HCT116 (cell line): ENCODE measurements around the gene TNS2. TPM values are rescaled to one million over a fixed set of nuclear protein-coding genes. Genes with fewer than 3 reads are reported as not detected.
A peak's percentile ranks its signal among the peaks of the same experiment; 100 is the strongest.

Experiments
- ATAC-seq: fragments of 200-7000 bp; cut with Tn5 transposase; 2 replicates; pipeline ENCODE4 v1.9.1; 2020; ENCODE audit warnings: mild to moderate bottlenecking, moderate library complexity
- BruUV-seq: library from RNA; stranded (reverse); fragments of 400-500 nt; replicated peaks from 2 replicates; lab custom pipeline; 2021; lab: Mats Ljungman, UMichigan
- CTCF ChIA-PET: fragments of 300-600 bp; sonication (Branson Sonifier 250); formaldehyde crosslinking; loops from one replicate; lab custom pipeline; 2021; ENCODE audit warnings: antibody characterized with exemption; lab: Charles Lee
- POLR2A ChIA-PET: fragments of 300-600, 350-600 bp; sonication (Branson Sonifier 250); formaldehyde crosslinking; loops from one replicate; lab custom pipeline; 2021; ENCODE audit warnings: antibody characterized with exemption; lab: Charles Lee
- RAD21 ChIA-PET, 2 experiments: fragments of 300-600 bp; sonication (Branson Sonifier 250); formaldehyde crosslinking; loops; one replicate each; lab custom pipeline; 2023; ENCODE audit warnings: low total read pairs in 2 of 2; ENCODE audit not compliant: uncharacterized antibody in 2 of 2, unreplicated experiment in 2 of 2, low non-redundant PET in 1 of 2; lab: Charles Lee
- DNase-seq: peaks from one replicate; pipeline ENCODE4 v3.0.0-alpha.2; 2010; ENCODE audit warnings: low read depth, low spot score
- H2AFZ ChIP-seq: fragments of 200-600 bp; shearing (Covaris generic), sonication (generic); 2 replicates; pipeline ENCODE4 v1.6.1; 2017; ENCODE audit warnings: low read depth, mixed run types, mixed read lengths, antibody characterized with exemption, low read length; ENCODE audit not compliant: poor library complexity, severe bottlenecking
- H3K27ac ChIP-seq: 2 replicates; pipeline ENCODE4 v1.5.1; 2012; ENCODE audit warnings: low read depth, low read length
- H3K27me3 ChIP-seq: fragments of 200-600 bp; sonication (generic); 2 replicates; pipeline ENCODE4 v1.6.1; 2016; ENCODE audit warnings: mixed run types, low read length, mixed read lengths; ENCODE audit not compliant: insufficient read depth
- H3K36me3 ChIP-seq, 2 experiments: fragments of 200-500 bp in 1 of 2; fragments of 200-600 bp in 1 of 2; sonication (Bioruptor generic) in 1 of 2; sonication (generic) in 1 of 2; 2 replicates each; pipeline versions ENCODE4 v1.5.1 to v1.6.1; 2014 to 2016; ENCODE audit warnings: low read length in 2 of 2, inconsistent platforms in 1 of 2, mixed read lengths in 1 of 2, mixed run types in 1 of 2; ENCODE audit not compliant: insufficient read depth in 2 of 2, control insufficient read depth in 1 of 2
- H3K4me1 ChIP-seq, 2 experiments: fragments of 200-600 bp in 1 of 2; sonication (generic) in 1 of 2; 2 replicates each; pipeline versions ENCODE4 v1.5.1 to v1.6.1; 2012 to 2017; ENCODE audit warnings: low read length in 2 of 2, inconsistent platforms in 1 of 2, mild to moderate bottlenecking in 1 of 2, mixed read lengths in 1 of 2, mixed run types in 1 of 2, moderate library complexity in 1 of 2; ENCODE audit not compliant: insufficient read depth in 2 of 2, control insufficient read depth in 1 of 2
- H3K4me2 ChIP-seq: fragments of 200-600 bp; sonication (generic); 2 replicates; pipeline ENCODE4 v1.6.1; 2017; ENCODE audit warnings: mixed run types, low read length, mixed read lengths
- H3K4me3 ChIP-seq, 2 experiments: fragments of 200-600 bp in 1 of 2; sonication (generic) in 1 of 2; replicated peaks in 1 of 2; 2 replicates each; pipeline ENCODE4 v1.5.1; 2011 to 2016; ENCODE audit warnings: low read length in 2 of 2, control low read depth in 1 of 2, low read depth in 1 of 2, mild to moderate bottlenecking in 1 of 2, mixed read lengths in 1 of 2, mixed run types in 1 of 2
- H3K79me2 ChIP-seq: fragments of 200-600 bp; sonication (generic); 2 replicates; pipeline ENCODE4 v1.6.1; 2017; ENCODE audit warnings: mild to moderate bottlenecking, mixed run types, low read length, moderate library complexity, mixed read lengths; ENCODE audit not compliant: insufficient read depth
- H3K9ac ChIP-seq: fragments of 200-600 bp; sonication (generic); 2 replicates; pipeline ENCODE4 v1.6.1; 2016; ENCODE audit warnings: low read length, mixed read lengths
- H3K9me2 ChIP-seq: fragments of 200-600 bp; sonication (generic), shearing (Covaris generic); 2 replicates; pipeline ENCODE4 v1.6.1; 2017; ENCODE audit warnings: mixed run types, mild to moderate bottlenecking, moderate library complexity; ENCODE audit not compliant: insufficient read depth
- H3K9me3 ChIP-seq, 2 experiments: fragments of 200-500 bp in 1 of 2; fragments of 200-600 bp in 1 of 2; sonication (Bioruptor generic) in 1 of 2; sonication (generic) in 1 of 2; 2 replicates each; pipeline ENCODE4 v1.6.1; 2014 to 2017; ENCODE audit warnings: low read length in 2 of 2, mixed read lengths in 2 of 2, inconsistent platforms in 1 of 2, low read depth in 1 of 2, mild to moderate bottlenecking in 1 of 2, mixed run types in 1 of 2, moderate library complexity in 1 of 2; ENCODE audit not compliant: control insufficient read depth in 1 of 2, insufficient read depth in 1 of 2
- H4K20me1 ChIP-seq: fragments of 200-600 bp; sonication (generic), shearing (Covaris generic); 2 replicates; pipeline ENCODE4 v1.6.1; 2017; ENCODE audit warnings: mixed run types, mild to moderate bottlenecking, moderate library complexity; ENCODE audit not compliant: insufficient read depth
- CBX3 ChIP-seq: IDR thresholded peaks from 2 replicates; pipeline ENCODE4 v1.6.1; 2012; ENCODE audit warnings: low read depth
- CEBPB ChIP-seq: IDR thresholded peaks from 2 replicates; pipeline ENCODE4 v1.6.1; 2012; ENCODE audit warnings: low read depth
- EGR1 ChIP-seq: IDR thresholded peaks from 2 replicates; pipeline ENCODE4 v1.6.1; 2012; ENCODE audit warnings: low read depth
- ELF1 ChIP-seq: IDR thresholded peaks from 2 replicates; pipeline ENCODE4 v1.6.1; 2012; ENCODE audit warnings: low read depth, borderline replicate concordance
- EZH2 ChIP-seq: fragments of 200-600 bp; sonication (generic); IDR thresholded peaks from 2 replicates; pipeline ENCODE4 v1.6.1; 2017; ENCODE audit warnings: antibody characterized with exemption, mixed run types
- EZH2phosphoT487 ChIP-seq: fragments of 200-600 bp; IDR thresholded peaks from 2 replicates; pipeline ENCODE4 v1.6.1; 2018; ENCODE audit warnings: antibody characterized with exemption, borderline replicate concordance
- POLR2A ChIP-seq: IDR thresholded peaks from 2 replicates; pipeline ENCODE4 v1.7.0; 2011; ENCODE audit warnings: borderline replicate concordance; ENCODE audit not compliant: insufficient read depth, insufficient read length; ENCODE audit errors: extremely low read depth
- RAD21 ChIP-seq: IDR thresholded peaks from 2 replicates; pipeline ENCODE4 v1.6.1; 2012; ENCODE audit warnings: low read depth, mild to moderate bottlenecking
- YY1 ChIP-seq: IDR thresholded peaks from 2 replicates; pipeline ENCODE4 v1.6.1; 2011; ENCODE audit warnings: low read length, low read depth, moderate library complexity, mild to moderate bottlenecking; ENCODE audit not compliant: insufficient replicate concordance; ENCODE audit errors: extremely low read depth
- intact Hi-C: fragments of 100-400 bp; cut with micrococcal nuclease; formaldehyde crosslinking; loops from 2 replicates; pipeline ENCODE4 v1.10.0; 2022
- total RNA-seq: library from RNA; stranded (reverse); gene quantifications from one replicate; pipeline ENCODE4 v1.2.1, GENCODE V29; 2021; ENCODE audit not compliant: unreplicated experiment
- TF ChIP-seq, protein P1 (sequence below): IDR thresholded peaks from 2 replicates; pipeline ENCODE4 v1.6.1; 2011; ENCODE audit warnings: mild to moderate bottlenecking, low read length, moderate library complexity; ENCODE audit not compliant: insufficient replicate concordance; ENCODE audit errors: extremely low read depth
- TF ChIP-seq, protein P2 (sequence below), 3 experiments: fragments of 200-600 bp in 1 of 3; sonication (generic) in 1 of 3; IDR thresholded peaks in 2 of 3; conservative IDR thresholded peaks in 1 of 3; 2 replicates each; pipeline ENCODE4 v1.5.1; 2012 to 2017; ENCODE audit warnings: low read depth in 2 of 3, low read length in 2 of 3, antibody characterized with exemption in 1 of 3, borderline replicate concordance in 1 of 3, control low read depth in 1 of 3, mild to moderate bottlenecking in 1 of 3, mixed read lengths in 1 of 3, mixed run types in 1 of 3, moderate library complexity in 1 of 3; ENCODE audit not compliant: insufficient read depth in 1 of 3
- TF ChIP-seq, protein P3 (sequence below): IDR thresholded peaks from 2 replicates; pipeline ENCODE4 v1.6.1; 2012

The TNS2 gene
- total RNA-seq, 1 experiment from 2014 or later, result 25.7 TPM

- peak; percentile 5 for ATAC-seq
- H3K9me2 ChIP-seq, result no peaks in the 10 kb centered on the region
- TF ChIP-seq YY1 (no peak), EZH2phosphoT487 (no peak), EZH2 (no peak), POLR2A (no peak), ELF1 (no peak), CBX3 (no peak), RAD21 (no peak), EGR1 (no peak), CEBPB (no peak)
- TF ChIP-seq, protein P1, sequence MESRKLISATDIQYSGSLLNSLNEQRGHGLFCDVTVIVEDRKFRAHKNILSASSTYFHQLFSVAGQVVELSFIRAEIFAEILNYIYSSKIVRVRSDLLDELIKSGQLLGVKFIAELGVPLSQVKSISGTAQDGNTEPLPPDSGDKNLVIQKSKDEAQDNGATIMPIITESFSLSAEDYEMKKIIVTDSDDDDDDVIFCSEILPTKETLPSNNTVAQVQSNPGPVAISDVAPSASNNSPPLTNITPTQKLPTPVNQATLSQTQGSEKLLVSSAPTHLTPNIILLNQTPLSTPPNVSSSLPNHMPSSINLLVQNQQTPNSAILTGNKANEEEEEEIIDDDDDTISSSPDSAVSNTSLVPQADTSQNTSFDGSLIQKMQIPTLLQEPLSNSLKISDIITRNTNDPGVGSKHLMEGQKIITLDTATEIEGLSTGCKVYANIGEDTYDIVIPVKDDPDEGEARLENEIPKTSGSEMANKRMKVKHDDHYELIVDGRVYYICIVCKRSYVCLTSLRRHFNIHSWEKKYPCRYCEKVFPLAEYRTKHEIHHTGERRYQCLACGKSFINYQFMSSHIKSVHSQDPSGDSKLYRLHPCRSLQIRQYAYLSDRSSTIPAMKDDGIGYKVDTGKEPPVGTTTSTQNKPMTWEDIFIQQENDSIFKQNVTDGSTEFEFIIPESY, result no peak
- TF ChIP-seq, protein P2, sequence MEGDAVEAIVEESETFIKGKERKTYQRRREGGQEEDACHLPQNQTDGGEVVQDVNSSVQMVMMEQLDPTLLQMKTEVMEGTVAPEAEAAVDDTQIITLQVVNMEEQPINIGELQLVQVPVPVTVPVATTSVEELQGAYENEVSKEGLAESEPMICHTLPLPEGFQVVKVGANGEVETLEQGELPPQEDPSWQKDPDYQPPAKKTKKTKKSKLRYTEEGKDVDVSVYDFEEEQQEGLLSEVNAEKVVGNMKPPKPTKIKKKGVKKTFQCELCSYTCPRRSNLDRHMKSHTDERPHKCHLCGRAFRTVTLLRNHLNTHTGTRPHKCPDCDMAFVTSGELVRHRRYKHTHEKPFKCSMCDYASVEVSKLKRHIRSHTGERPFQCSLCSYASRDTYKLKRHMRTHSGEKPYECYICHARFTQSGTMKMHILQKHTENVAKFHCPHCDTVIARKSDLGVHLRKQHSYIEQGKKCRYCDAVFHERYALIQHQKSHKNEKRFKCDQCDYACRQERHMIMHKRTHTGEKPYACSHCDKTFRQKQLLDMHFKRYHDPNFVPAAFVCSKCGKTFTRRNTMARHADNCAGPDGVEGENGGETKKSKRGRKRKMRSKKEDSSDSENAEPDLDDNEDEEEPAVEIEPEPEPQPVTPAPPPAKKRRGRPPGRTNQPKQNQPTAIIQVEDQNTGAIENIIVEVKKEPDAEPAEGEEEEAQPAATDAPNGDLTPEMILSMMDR (IDR thresholded peaks at IDR 0.05 in 2 of 3, conservative IDR thresholded peaks at IDR 0.05 in 1 of 3; ENCODE audit: borderline replicate concordance in 1 of 3, insufficient read depth in 1 of 3, low read depth in 2 of 3, low read length in 2 of 3), result no peak
- TF ChIP-seq, protein P3, sequence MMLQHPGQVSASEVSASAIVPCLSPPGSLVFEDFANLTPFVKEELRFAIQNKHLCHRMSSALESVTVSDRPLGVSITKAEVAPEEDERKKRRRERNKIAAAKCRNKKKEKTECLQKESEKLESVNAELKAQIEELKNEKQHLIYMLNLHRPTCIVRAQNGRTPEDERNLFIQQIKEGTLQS, result no peak
- ChIA-PET POLR2A (interaction anchor here (0.8 to 3.6 kb wide), 3 partner anchors 18 to 49 kb away, joined by 3 to 27 read pairs (median 3); partner anchors contain the start of gene SPRYD3), RAD21 (interaction anchor here (0.7 to 3.2 kb wide), 2 partner anchors 31 kb away, joined by 3 to 30 read pairs; no protein-coding TSS in a partner anchor), CTCF (interaction anchor here (3.6 kb wide), 1 partner anchor 31 kb away, joined by 110 read pairs; no protein-coding TSS in a partner anchor)
- no peaks in the 10 kb centered on the region for H3K79me2 ChIP-seq
- H3K4me1 ChIP-seq, result peaks cover 49 to 76% of the 10 kb centered on the region in 2 experiments
- no peaks in the 10 kb centered on the region for H3K9me3 ChIP-seq
- H2AFZ ChIP-seq, result no peak overlapping the region
- intact Hi-C loops, result no loop called here
- H3K9ac ChIP-seq, result peak overlapping the region; percentile 67
- no peak for DNase-seq
- H3K27ac ChIP-seq, result peak overlapping the region; percentile 98
- H3K36me3 ChIP-seq, result no peaks in the 10 kb centered on the region
- H3K4me3 ChIP-seq, result peak overlapping the region; percentile 58 to 78
- no peaks in the 10 kb centered on the region for H3K27me3 ChIP-seq
- H3K4me2 ChIP-seq, result peak overlapping the region; percentile 79
- H4K20me1 ChIP-seq, result no peaks in the 10 kb centered on the region
- BruUV-seq, result no TSS peak
These were observed 47.3 kb downstream of the TNS2 start for GRCh38 chr12:53097207-53097563.
